OCI-M2 (cell line): ENCODE results near the gene DRAXIN.

Experiments used
- DNase-seq: peaks from one replicate; lab custom pipeline; 2025; ENCODE audit not compliant: unreplicated experiment; lab: John Stamatoyannopoulos, UW

The DRAXIN gene

DNA sequence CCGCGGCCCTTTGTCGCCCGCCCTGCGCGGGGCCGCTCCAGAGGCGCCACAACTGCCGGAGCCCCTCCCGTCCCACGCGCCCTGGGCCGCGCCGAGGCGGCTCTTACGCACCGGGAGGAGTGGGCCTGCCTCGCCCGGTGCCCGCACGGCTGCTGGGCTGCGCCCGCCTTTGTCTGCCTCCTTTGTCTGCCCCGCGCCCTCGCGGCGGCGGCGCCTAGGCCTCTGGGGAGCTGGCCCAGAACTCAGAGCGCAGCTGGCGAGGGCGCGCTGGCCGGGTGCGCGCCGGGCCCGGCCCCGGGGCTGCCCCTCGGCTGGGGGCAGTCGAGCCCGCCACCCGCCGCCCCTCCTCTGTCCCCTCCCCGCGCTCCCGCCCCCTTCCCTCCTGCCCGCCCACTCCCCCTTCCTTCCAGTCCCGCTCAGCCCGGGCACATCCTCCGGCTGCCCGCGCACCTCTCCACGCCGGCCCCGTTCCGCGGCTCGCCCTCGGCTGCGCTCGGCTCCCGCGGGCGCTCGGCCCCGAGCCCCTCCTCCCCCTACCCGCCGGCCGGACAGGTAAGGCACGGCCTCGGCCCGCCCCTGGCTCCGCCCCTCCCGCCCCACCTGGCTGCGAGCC lies at the start of gene DRAXIN:
Gene DRAXIN, plus strand, starts transcription at position 409 of the 613 bp plus-strand sequence. CDS start 14,549 bp downstream, outside the sequence.
- no peak for DNase-seq

DNA sequence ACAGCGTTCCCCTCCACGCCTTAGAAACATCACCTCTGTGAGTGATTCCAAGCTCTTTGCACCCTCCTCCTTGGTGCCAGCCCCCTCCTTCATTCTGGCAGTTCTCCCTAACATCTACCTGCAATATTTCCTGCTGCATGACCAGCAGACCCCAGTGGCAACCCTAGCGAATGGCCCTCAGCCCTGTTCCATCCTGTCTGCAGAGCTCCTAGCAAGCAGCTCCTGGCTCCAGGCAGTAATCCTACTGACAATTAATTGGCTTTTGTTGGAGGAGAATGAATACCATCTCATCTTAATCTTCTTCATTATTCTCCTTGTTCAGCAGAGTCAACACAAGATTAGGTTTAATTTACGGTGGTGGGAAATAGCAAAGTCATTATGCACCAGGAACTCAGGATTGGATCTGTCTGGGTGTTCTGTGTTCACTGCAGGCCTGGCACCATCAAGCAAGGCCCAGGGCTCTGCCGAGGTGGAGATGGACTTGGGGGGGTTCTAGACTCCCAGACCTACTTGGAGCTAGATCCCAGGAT lies 49.7 kb upstream of the DRAXIN start:
- DNase-seq: no peak

DNA sequence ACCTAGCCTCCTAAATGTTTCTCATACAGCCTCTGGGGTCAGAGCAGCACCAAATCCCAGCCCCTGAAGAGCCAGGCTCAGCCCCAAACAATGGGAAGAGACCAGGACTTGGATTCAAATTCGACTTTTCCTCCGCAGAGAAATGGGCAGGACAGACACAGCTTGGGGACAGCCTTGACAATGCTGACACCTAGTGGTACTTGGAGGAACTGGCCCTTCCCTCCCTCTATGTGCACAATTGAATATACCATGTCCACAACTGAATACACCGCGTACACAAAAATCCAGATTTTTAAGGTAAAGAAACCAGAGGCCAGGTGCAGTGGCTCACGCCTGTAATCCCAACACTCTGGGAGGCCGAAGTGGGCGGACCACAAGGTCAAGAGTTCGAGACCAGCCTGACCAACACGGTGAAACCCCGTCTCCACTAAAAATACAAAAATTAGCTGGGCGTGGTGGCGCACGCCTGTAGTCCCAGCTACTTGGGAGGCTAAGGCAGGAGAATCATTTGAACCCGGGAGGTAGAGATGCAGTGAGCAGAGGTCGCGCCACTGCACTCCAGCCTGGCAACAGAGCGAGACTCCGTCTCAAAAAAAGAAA lies 49.0 kb upstream of the DRAXIN start:
- DNase-seq: peak; percentile 42

- no peak for DNase-seq
These were observed 47.7 kb upstream of the DRAXIN start for GRCh38 chr1:11643782-11644181.

DNA sequence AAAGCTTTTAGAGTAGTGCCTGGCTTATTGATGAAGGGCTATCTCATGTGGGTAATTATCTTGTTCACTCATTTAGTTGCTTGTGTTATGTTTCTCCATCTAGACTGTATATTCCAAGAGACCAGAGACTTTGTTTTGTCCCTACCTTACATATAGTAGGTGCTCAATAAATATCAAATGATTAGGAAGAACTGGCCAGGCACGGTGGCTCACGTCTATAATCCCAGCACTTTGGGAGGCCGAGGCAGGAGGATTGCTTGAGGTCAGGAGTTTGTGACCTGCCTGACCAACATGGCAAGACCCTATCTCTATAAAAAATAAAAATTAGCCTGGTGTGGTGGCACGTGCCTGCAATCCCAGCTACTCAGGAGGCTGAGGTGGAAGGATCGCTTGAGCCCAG lies 46.2 kb upstream of the DRAXIN start:
- no peak for DNase-seq

DNA sequence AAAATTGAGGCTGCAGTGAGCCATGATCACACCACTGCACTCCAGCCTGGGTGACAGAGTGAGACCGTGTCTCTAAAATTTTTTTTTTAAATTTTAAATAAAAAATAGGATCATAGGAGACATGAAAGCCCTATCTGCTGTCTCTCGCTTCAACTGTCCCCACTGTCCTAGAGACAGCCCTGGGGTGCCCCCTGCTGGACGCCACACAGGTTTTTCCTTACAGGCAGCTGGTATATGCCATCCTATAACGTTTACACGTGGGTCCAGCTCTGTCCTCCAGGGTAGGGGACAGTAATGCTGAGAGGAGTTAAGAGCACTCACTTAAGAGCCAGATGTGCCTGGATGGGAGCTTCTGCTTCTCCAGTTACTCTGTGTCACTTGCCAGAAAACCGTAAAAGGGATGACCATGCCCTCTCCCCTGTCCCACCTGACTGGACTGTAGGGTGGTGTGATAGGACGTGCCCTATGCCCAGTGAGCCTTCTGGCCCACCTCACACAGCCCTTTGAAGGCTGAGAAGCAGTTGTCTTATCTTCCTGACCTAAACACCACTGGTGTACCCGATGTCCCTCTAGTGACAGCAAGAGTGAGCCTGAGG lies 45.7 kb upstream of the DRAXIN start:
- no peak for DNase-seq

- no peak for DNase-seq
These were observed 45.2 kb upstream of the DRAXIN start for GRCh38 chr1:11646317-11646716.

DNA sequence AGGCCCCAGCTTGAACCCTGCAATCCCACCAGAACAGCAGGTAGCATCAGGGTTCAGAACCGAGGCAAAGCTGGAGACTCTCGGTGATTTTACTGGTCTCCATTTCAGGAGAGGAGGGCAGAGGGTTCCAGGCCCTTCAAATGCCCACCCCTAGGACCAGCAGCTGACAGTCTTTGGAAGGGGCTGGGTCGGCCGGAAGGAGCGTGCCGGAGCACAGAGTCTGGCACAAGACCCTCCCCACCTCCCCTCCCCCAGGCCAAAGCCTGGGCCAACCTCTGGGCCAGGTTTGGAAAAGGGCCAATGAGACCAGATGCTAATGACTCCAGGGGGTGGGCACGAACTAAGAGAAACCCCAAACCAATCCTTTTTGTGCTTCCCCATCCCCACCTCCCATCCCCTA lies 44.2 kb upstream of the DRAXIN start:
- DNase-seq: no peak

- no peak for DNase-seq
These were observed 43.5 kb upstream of the DRAXIN start for GRCh38 chr1:11648039-11648438.

GRCh38 chr1:11648732-11649158 lies 42.8 kb upstream of the DRAXIN start:
- DNase-seq: no peak

- no peak for DNase-seq
These were observed 42.3 kb upstream of the DRAXIN start for GRCh38 chr1:11649237-11649623.

- DNase-seq: no peak
These were observed 41.7 kb upstream of the DRAXIN start for GRCh38 chr1:11649624-11650330.

DNA sequence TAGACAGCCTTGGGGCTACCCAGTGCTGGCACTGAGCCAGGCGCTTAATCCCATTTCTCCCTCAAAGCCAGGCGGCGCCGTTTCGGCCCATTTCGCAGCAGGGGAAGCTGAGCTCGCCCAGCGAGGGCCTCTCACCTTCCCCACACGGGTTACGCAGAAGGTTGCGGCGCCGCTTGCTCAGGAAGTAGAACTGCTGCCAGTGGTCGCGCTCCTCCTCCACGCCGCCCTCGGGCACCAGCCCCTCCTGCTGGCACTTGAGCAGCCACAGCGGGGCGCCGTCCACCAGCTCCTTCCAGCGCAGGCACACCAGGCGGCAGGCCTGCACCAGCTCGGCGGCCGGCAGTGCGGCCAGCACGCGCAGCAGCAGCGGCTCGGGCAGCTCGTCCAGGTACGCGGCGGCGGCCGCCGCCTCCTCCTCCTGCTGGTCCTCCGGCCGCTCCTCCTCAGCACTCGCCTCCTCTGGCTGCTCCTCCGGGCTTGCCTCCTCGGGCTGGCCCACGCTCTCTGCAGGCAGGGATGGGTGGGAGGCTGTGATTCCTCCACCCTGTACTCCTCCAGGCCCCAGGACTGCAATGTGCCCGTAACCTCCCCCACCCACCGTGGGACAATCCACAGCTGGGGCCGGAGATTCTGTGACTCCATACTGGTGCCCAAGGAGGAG lies 41.0 kb upstream of the DRAXIN start:
- DNase-seq: no peak

DNA sequence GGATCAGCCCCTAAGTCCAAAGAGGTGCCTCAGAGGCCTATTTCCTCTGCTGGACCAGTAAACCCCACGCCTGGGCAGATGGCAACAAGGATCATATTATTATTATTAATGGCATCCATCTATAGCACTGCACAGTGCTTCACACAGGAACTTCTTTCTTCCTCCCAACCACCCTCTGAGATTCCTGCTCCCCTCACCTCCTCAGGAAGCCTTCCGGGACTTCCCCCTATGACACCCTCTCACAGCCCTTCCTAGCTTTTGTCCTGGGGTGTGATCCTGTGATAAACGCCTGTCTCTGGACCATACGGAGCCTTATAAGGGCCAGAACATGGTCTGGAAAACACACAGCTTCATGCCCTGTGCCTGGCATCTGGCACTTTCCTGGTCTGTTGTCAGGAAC lies 40.5 kb upstream of the DRAXIN start:
- DNase-seq: no peak

- no peak for DNase-seq
These were observed 39.2 kb upstream of the DRAXIN start for GRCh38 chr1:11652203-11652780.

- no peak for DNase-seq
These were observed 38.2 kb upstream of the DRAXIN start for GRCh38 chr1:11653101-11653860.

GRCh38 chr1:11653861-11654136 lies 37.7 kb upstream of the DRAXIN start:
- DNase-seq: no peak

GRCh38 chr1:11654137-11654938 lies 37.2 kb upstream of the DRAXIN start, which contains the start of the genes FBXO2 and FBXO44:
FBXO2 (minus strand) TSS chr1:11654429; CDS start chr1:11654340, 89 bp downstream.
FBXO44 (plus strand) TSS chr1:11654877; CDS start chr1:11655836, 959 bp downstream.
- DNase-seq: no peak
